SH-SY5Y (cell line): ENCODE measurements around the gene CRABP2.

Experiments used
- GATA2 ChIP-seq: IDR thresholded peaks from 2 replicates; pipeline ENCODE4 v1.6.1; 2011; ENCODE audit warnings: mild to moderate bottlenecking, low read depth, low read length
- GATA3 ChIP-seq: IDR thresholded peaks from 2 replicates; pipeline ENCODE4 v1.6.1; 2011; ENCODE audit warnings: low read depth, mild to moderate bottlenecking, low read length, moderate library complexity

The CRABP2 gene

GRCh38 chr1:156708218-156708661 lies 2.9 kb upstream of the CRABP2 start:
- TF ChIP-seq GATA2 = peak; percentile 65; the same call in 1 of the 2 replicates
- TF ChIP-seq GATA3 = no peak

DNA sequence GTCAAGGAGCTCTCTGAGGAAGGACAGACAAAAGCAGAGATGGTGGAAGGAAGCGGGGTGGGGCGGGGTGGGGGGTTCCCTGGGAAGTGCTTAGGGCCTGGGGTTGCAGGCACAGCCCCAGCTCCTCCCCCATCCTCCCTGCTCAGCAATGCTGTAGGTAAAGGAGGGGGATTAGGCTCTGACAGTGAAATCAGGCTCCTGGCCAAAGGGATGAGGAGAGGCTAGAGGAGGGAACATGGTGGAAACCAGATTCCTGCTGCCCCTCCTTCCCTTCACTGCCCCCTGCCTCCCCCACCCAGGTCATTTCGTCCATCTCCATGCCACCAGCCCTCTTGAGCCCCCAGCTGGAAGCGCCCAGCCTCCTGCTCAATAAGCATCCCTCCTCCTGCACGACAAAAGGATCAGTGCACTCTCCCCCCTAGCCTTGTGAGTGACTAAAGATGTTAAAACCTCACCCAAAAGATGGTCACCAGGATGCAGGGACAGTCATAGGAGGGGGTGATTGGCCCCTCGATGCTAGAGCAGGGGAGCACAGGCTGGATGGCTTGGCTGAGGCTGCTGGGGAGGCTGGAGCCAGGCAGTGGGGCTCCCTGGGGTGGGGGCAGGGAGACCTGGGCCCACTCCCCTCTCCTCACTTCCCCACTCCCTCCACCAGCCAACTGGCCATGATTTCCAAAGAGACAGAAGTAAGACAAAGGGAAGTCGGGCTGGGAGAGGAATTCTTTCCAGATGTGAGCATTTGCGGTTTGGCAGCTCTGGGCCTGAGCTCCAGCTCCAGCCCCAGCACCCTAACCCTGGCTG lies 2.2 kb upstream of the CRABP2 start:
- TF ChIP-seq GATA2 = no peak
- no peak for TF ChIP-seq GATA3

GRCh38 chr1:156706657-156707416 lies 1.5 kb upstream of the CRABP2 start:
- TF ChIP-seq GATA2 = no peak
- TF ChIP-seq GATA3 = no peak

GRCh38 chr1:156705918-156706656 lies 704 bp upstream of the CRABP2 start:
- TF ChIP-seq GATA2 (no peak; the same call in 1 of the 2 replicates), GATA3 (no peak)

DNA sequence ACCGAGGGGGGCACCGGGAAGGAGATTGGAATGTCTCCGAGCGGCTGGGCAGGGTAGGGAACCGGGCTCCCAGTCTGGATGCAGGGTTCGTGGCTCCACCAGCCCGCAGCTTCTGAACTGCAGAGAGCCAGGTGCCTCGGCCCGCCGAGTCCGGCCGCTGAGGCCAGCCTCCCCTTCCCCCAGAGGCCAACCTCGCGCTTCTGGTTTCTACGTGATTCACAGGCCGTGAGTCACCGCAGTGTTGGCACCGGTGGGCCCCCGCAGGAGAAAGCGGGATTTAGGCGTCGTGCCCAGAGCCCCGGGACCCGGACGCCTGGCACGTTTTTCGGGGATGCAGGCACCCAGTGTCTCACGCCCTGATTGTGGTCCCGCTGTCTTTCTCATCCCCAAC lies 458 bp downstream of the CRABP2 start:
- TF ChIP-seq GATA3 = no peak
- TF ChIP-seq GATA2 = no peak

DNA sequence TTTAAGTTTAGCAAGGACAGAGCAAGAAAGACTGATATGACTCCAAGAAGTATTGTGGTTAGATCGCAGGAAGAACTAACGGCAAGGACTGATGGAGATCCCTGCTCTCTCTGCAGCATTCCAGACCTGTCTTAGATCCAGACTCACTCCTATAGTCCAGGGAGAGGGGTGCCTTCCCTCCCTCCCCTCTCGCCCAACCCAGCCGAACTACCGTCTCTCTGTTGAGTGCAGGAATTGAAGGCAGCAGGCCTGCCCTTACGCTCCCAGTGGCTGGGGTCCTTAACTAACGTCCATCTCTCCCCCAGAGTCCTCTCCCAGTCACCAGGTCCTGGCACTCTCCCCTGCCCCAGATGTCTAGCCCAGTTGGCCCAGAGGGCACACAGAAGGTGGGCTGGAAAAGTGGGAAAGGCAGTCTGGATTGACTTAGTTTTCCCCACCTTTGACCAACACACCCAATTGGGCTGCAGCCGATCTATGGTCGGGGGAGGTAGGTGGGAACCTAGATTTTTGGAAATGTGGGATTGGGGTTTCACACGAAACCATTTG lies 1.1 kb downstream of the CRABP2 start:
- TF ChIP-seq GATA3 (no peak), GATA2 (peak; percentile 51)

GRCh38 chr1:156703741-156704140 lies 1.6 kb downstream of the CRABP2 start:
- TF ChIP-seq GATA3 (no peak), GATA2 (no peak)

GRCh38 chr1:156703336-156703735 lies 2.0 kb downstream of the CRABP2 start:
- TF ChIP-seq GATA3 (no peak), GATA2 (no peak)

DNA sequence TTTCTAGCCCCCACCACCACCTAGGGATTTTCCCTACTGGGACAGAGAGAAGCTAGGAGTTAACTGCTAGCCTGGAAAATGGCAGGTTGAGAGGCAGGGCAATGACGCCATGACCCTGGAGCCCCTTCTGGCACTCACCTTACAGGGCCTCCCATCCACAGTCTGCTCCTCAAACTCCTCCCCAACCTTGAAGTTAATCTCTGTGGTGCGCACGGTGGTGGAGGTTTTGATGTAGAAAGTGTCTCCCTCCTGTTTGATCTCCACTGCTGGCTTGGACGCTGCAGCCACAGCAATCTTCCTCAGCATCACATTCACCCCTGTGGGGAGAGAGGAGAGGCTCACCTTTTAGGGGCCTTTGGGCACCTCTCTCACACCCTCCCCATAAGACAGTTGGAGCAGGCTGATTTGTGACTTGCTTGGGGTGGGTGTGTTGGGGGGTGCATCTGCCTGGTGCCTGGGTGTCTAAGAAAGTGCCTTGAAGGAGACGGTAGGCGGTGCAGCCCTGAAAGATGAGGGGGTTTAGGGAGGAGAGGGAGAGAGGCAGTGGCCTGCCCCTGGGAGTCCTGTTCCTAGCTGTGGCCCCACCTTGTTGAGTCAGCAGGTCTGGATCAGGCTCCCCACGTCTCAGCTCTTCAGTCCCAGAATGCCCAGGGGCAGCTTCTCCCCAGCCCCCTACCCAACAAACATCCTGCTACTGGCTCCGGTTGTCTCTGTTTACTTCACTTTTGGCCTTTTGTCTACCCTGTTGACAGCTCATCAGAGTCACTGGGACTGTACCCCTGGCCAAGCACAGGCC lies 4.4 kb downstream of the CRABP2 start:
- TF ChIP-seq GATA2 (no peak), GATA3 (no peak)

DNA sequence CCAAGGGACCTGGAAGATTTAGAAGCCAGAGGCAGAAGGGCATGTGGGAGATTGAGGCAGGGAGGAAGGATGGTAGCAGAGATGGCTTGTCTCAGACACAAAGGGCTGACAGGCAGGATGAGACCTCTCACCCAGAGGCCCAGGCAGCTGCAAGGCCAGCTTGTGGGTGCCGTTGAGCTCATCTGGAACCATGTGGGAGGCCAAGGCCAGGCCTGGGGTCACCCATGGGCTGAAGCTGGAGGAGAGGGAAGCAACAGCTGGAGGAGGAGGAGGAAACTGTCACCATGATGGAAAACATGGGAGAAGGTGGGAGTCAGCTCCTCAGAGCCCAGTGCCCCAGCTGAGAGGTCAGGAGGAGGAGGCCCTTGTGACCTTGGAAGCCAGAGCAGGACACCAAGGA lies 6.4 kb downstream of the CRABP2 start:
- TF ChIP-seq GATA3 (no peak), GATA2 (no peak)

GRCh38 chr1:156697481-156697880 lies 7.9 kb downstream of the CRABP2 start:
- no peak for TF ChIP-seq GATA3
- TF ChIP-seq GATA2 = no peak

DNA sequence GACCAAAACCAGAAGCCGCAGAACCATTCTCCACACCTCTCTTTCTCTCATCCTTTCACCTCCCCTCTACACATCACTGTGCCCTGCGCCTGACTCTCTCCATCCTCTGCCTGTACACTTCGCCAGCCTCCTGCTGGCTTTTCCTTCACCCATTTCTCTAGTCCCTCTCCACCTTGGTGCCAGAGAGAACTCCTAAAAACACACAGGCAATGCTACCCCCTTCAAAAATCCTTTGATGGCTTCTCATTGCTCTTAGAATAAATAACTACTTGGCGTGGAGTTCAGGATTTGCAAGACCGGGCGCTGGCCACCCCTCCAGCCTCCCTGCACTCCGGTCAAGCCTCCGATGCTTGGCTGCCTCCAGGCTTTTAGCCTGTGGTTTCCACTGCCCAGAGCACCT lies 8.6 kb downstream of the CRABP2 start:
- TF ChIP-seq GATA3 (no peak), GATA2 (no peak)

DNA sequence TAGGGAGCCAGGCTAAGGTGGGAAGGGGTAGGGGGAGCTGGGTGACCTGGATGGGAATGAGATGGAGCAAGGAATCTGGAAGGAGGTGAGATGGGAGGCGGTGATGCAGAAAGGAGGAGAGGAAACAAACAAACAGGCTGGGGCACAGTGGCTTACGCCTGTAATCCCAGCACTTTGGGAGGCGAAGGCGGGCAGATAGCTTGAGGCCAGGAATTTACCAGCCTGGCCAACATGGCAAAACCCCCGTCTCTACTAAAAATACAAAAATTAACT lies 10.8 kb downstream of the CRABP2 start:
- TF ChIP-seq GATA2 = no peak
- no peak for TF ChIP-seq GATA3

DNA sequence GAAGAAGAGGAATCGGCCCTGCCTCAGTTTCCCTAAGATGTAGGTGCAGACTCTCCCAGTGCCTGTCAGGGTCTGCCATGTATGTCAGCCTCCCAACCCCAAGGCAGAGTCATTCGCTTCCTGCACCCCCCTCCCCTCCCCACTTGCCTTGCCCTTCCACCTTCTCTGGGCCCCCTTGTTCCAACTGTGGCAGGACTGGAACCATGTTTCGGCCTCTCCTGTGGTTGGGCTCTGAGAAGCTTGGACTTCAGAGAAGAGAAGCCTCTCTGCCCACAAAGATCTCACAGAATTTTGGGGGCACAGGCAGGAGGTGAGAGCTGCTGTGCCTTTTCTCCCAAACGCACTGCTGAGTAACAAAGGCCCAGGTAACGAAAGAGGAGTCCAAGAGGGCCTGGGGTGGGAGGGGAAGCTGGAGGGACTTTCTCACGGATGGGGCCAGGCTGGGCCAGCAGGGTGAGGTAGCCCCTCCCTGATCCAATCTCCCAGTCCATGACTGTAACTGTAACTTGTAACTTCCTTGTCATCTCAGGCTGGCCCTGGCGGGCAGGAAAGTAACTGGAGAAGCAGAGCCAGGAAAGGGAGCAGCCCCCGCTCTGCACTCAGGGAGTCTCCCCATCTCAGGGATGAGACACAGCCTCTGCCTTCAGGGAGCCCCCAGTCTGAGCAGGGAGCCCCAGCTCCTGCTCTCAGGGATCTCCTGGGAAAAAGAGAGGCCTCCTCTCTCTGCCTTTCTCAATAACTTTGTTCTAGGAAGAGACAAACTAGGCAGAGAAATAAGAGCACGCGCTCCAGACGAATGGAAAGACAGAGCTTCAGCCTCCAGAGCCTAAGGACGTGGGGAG lies 11.3 kb downstream of the CRABP2 start:
- TF ChIP-seq GATA3 (no peak), GATA2 (no peak)
